SK-N-MC (cell line): Measurements from ENCODE around the gene MAML3.

Source experiments
- EZH2 ChIP-seq: fragments of 200-600 bp; sonication (generic); IDR thresholded peaks from one replicate; pipeline ENCODE4 v1.6.1; 2017; ENCODE audit warnings: antibody characterized with exemption
- FOXP2 ChIP-seq: optimal IDR thresholded peaks from 2 replicates; pipeline ENCODE3; 2011; ENCODE audit warnings: mild to moderate bottlenecking, moderate library complexity; ENCODE audit not compliant: insufficient read depth; ENCODE audit errors: extremely low read length, control extremely low read depth
- POLR2AphosphoS5 ChIP-seq: IDR thresholded peaks from 2 replicates; pipeline ENCODE4 v1.6.1; 2012; ENCODE audit warnings: mild to moderate bottlenecking, low read depth, low read length, borderline replicate concordance

- TF ChIP-seq POLR2AphosphoS5 (no peak), EZH2 (no peak), FOXP2 (no peak)
Measured at GRCh38 chr4:139961344-139961946, 192.5 kb downstream of the MAML3 start.
